Kidney epithelial cell (primary cell): Measurements from ENCODE around the gene ZFAND3. TPM values are rescaled to one million over a fixed set of nuclear protein-coding genes. Genes with fewer than 3 reads are reported as not detected.

Source experiments
- DNase-seq: peaks from one replicate; pipeline ENCODE4 v3.0.0-alpha.2; 2010; ENCODE audit warnings: low read depth
- H3K27me3 ChIP-seq: 2 replicates; pipeline ENCODE4 v1.6.0; 2011; ENCODE audit warnings: low read length; ENCODE audit not compliant: control insufficient read depth, insufficient read depth
- H3K36me3 ChIP-seq: 2 replicates; pipeline ENCODE4 v1.5.1; 2011; ENCODE audit warnings: low read length; ENCODE audit not compliant: control insufficient read depth, insufficient read depth
- H3K4me3 ChIP-seq: 2 replicates; pipeline ENCODE4 v1.5.1; 2011; ENCODE audit warnings: low read depth, mild to moderate bottlenecking, control low read depth, low read length
- CTCF ChIP-seq: IDR thresholded peaks from 2 replicates; pipeline ENCODE4 v1.5.1; 2011; ENCODE audit warnings: mild to moderate bottlenecking, moderate library complexity, low read length, control low read depth, inconsistent platforms; ENCODE audit not compliant: insufficient read depth, poor library complexity, severe bottlenecking
- total RNA-seq: library from RNA; depleted of rRNA; stranded (reverse); fragments of >200 nt; gene quantifications from 2 replicates; pipeline ENCODE4 v1.2.3, GENCODE V29; 2015

Gene ZFAND3
- total RNA-seq, 1 donor from 2014 or later: 49.4 TPM

- H3K36me3 ChIP-seq: no peaks in the 10 kb centered on the region
- DNase-seq: no peak
- no peak for TF ChIP-seq CTCF
- no peak overlapping the region for H3K4me3 ChIP-seq
- no peaks in the 10 kb centered on the region for H3K27me3 ChIP-seq
Measured at GRCh38 chr6:38054527-38055202, 235.1 kb downstream of the ZFAND3 start.

- no peaks in the 10 kb centered on the region for H3K36me3 ChIP-seq
- DNase-seq: no peak
- H3K4me3 ChIP-seq: no peak overlapping the region
- no peaks in the 10 kb centered on the region for H3K27me3 ChIP-seq
- no peak for TF ChIP-seq CTCF
Measured at GRCh38 chr6:38055203-38055589, 235.7 kb downstream of the ZFAND3 start.

- DNase-seq: no peak
- Histone ChIP-seq H3K4me3 (no peak overlapping the region), H3K27me3 (no peaks in the 10 kb centered on the region), H3K36me3 (no peaks in the 10 kb centered on the region)
- TF ChIP-seq CTCF: no peak
Measured at GRCh38 chr6:38056361-38056760, 236.8 kb downstream of the ZFAND3 start.

- peak; percentile 31 for DNase-seq
- no peaks in the 10 kb centered on the region for H3K36me3 ChIP-seq
- H3K4me3 ChIP-seq: no peak overlapping the region
- no peak for TF ChIP-seq CTCF
- H3K27me3 ChIP-seq: no peaks in the 10 kb centered on the region
Measured at GRCh38 chr6:38057994-38058393, 238.5 kb downstream of the ZFAND3 start.

- H3K36me3 ChIP-seq: no peaks in the 10 kb centered on the region
- no peaks in the 10 kb centered on the region for H3K27me3 ChIP-seq
- no peak overlapping the region for H3K4me3 ChIP-seq
- no peak for TF ChIP-seq CTCF
- no peak for DNase-seq
Measured at GRCh38 chr6:38062066-38062465, 242.5 kb downstream of the ZFAND3 start.

- H3K36me3 ChIP-seq: no peaks in the 10 kb centered on the region
- DNase-seq: no peak
- no peak for TF ChIP-seq CTCF
Measured at GRCh38 chr6:38063973-38064372, 244.4 kb downstream of the ZFAND3 start.

More at GRCh38 chr6:38063973-38064372, 244.4 kb downstream of the ZFAND3 start:
- Histone ChIP-seq H3K27me3 (no peaks in the 10 kb centered on the region), H3K4me3 (no peak overlapping the region)
